Measurements from ENCODE around the gene NSF. TPM values are rescaled to one million over a fixed set of nuclear protein-coding genes. Genes with fewer than 3 reads are reported as not detected.

NSF gene
- total RNA-seq, 2 donors from 2014 or later: 27.2 to 27.9 TPM

- Histone ChIP-seq H3K4me3 (peak overlapping the region; percentile 79), H3K4me1 (ENCODE audit: control insufficient read depth in 1 of 2, low read depth in 2 of 2) (peaks cover 5 to 17% of the 10 kb centered on the region in 2 donors), H3K36me3 (no peaks in the 10 kb centered on the region), H3K9me3 (no peaks in the 10 kb centered on the region), H3K27ac (no peak overlapping the region), H3K27me3 (replicated peaks; ENCODE audit: insufficient read depth) (no peaks in the 10 kb centered on the region)
- DNase-seq (ENCODE audit: low spot score) (no peak), ATAC-seq (ENCODE audit: insufficient number of reproducible peaks, low FRiP score, low read depth) (no peak)
- TF ChIP-seq, protein P1, sequence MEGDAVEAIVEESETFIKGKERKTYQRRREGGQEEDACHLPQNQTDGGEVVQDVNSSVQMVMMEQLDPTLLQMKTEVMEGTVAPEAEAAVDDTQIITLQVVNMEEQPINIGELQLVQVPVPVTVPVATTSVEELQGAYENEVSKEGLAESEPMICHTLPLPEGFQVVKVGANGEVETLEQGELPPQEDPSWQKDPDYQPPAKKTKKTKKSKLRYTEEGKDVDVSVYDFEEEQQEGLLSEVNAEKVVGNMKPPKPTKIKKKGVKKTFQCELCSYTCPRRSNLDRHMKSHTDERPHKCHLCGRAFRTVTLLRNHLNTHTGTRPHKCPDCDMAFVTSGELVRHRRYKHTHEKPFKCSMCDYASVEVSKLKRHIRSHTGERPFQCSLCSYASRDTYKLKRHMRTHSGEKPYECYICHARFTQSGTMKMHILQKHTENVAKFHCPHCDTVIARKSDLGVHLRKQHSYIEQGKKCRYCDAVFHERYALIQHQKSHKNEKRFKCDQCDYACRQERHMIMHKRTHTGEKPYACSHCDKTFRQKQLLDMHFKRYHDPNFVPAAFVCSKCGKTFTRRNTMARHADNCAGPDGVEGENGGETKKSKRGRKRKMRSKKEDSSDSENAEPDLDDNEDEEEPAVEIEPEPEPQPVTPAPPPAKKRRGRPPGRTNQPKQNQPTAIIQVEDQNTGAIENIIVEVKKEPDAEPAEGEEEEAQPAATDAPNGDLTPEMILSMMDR (IDR thresholded peaks at IDR 0.05): no peak
Observed at GRCh38 chr17:46772475-46773220, 182.2 kb downstream of the NSF start.

DNA sequence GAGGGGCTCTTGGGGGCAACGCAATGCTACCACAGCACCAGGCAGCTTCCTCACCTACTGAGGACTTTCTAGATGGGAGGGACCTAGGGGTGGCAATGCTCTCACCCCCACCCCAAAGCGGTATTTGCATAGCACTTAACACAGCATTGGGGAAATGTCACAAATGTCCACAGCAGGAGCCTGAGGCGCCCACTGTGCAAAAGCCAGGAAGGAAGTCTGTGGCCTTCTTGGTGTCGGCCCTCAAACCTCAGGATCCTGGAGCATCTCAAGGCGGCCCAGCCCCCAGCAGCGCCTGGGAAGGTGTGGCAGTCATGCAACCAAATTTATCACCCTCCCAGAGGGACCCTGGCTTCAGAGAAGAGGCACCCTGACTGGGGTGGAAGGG lies 182.7 kb downstream of the NSF start:
- Histone ChIP-seq H3K27ac (no peak overlapping the region), H3K4me1 (ENCODE audit: control insufficient read depth in 1 of 2, low read depth in 2 of 2) (peaks cover 5 to 17% of the 10 kb centered on the region in 2 donors), H3K27me3 (replicated peaks; ENCODE audit: insufficient read depth) (no peaks in the 10 kb centered on the region), H3K36me3 (no peaks in the 10 kb centered on the region), H3K9me3 (no peaks in the 10 kb centered on the region), H3K4me3 (no peak overlapping the region)
- DNase-seq (ENCODE audit: low spot score) (no peak), ATAC-seq (ENCODE audit: insufficient number of reproducible peaks, low FRiP score, low read depth) (no peak)
- TF ChIP-seq, protein P1 (IDR thresholded peaks at IDR 0.05): no peak

DNA sequence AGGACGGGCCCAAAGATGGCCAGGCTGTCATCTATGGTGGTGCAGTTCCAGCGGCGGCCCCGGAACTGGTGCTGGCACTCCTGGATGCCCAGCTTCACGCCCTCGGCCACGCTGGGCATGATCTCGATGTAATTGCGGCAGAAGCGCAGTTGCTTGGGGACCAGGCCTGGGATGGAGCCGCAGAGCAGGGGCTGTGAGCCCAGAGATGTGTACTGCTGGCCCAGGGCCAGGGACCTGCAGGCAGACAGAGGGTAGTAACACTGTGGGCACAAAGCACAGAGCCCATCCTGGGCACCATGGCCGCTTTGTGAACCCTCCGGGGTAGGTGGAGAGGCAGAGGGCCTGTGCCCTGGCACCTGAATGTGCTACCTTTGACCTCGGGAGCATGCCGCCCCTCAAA lies 183.2 kb downstream of the NSF start:
- H3K4me3 ChIP-seq: no peak overlapping the region
- H3K27ac ChIP-seq: no peak overlapping the region
- DNase-seq (ENCODE audit: low spot score): no peak
- H3K4me1 ChIP-seq (ENCODE audit: control insufficient read depth in 1 of 2, low read depth in 2 of 2): peaks cover 5 to 17% of the 10 kb centered on the region in 2 donors
- ATAC-seq (ENCODE audit: insufficient number of reproducible peaks, low FRiP score, low read depth): no peak
- H3K27me3 ChIP-seq (replicated peaks; ENCODE audit: insufficient read depth): no peaks in the 10 kb centered on the region
- H3K36me3 ChIP-seq: no peaks in the 10 kb centered on the region
- no peaks in the 10 kb centered on the region for H3K9me3 ChIP-seq
- TF ChIP-seq, protein P1 (IDR thresholded peaks at IDR 0.05): no peak

GRCh38 chr17:46774108-46774737 lies 183.8 kb downstream of the NSF start:
- peaks cover 4 to 16% of the 10 kb centered on the region in 2 donors for H3K4me1 ChIP-seq (ENCODE audit: control insufficient read depth in 1 of 2, low read depth in 2 of 2)
- no peaks in the 10 kb centered on the region for H3K9me3 ChIP-seq
- no peak for DNase-seq (ENCODE audit: low spot score)
- H3K27me3 ChIP-seq (replicated peaks; ENCODE audit: insufficient read depth): no peaks in the 10 kb centered on the region
- H3K4me3 ChIP-seq: no peak overlapping the region
- no peaks in the 10 kb centered on the region for H3K36me3 ChIP-seq
- ATAC-seq (ENCODE audit: insufficient number of reproducible peaks, low FRiP score, low read depth): no peak
- TF ChIP-seq, protein P1 (IDR thresholded peaks at IDR 0.05): no peak
- no peak overlapping the region for H3K27ac ChIP-seq

GRCh38 chr17:46776298-46777005 lies 186.0 kb downstream of the NSF start:
- H3K36me3 ChIP-seq: no peaks in the 10 kb centered on the region
- H3K27me3 ChIP-seq (replicated peaks; ENCODE audit: insufficient read depth): no peaks in the 10 kb centered on the region
- DNase-seq (ENCODE audit: low spot score) (no peak), ATAC-seq (ENCODE audit: insufficient number of reproducible peaks, low FRiP score, low read depth) (no peak)
- no peaks in the 10 kb centered on the region for H3K9me3 ChIP-seq
- H3K27ac ChIP-seq: no peak overlapping the region
- H3K4me3 ChIP-seq: no peak overlapping the region
- TF ChIP-seq, protein P1 (IDR thresholded peaks at IDR 0.05): no peak
- no peaks in the 10 kb centered on the region for H3K4me1 ChIP-seq (ENCODE audit: control insufficient read depth in 1 of 2, low read depth in 2 of 2)

All from thoracic aorta (tissue), 2 donors.